ENCODE results near the gene CD163L1.
"Not testable (repeated sequence)": the region's sequence is repeated elsewhere in the genome, so short reads cannot be mapped to it uniquely, and the experiment has no call there.

CD163L1 gene

GRCh38 chr12:7444076-7444475 lies at the start of gene CD163L1:
Gene CD163L1 (minus strand): TSS chr12:7444153. CDS start chr12:7444127, 26 bp downstream.
- no peak for DNase-seq

GRCh38 chr12:7493006-7493405 lies 49.1 kb upstream of the CD163L1 start:
- no peak for DNase-seq

GRCh38 chr12:7486512-7486911 lies 42.6 kb upstream of the CD163L1 start:
- DNase-seq = no peak

GRCh38 chr12:7485095-7485494 lies 41.1 kb upstream of the CD163L1 start:
- no peak for DNase-seq

GRCh38 chr12:7483343-7483742 lies 39.4 kb upstream of the CD163L1 start:
- DNase-seq = no peak

GRCh38 chr12:7479771-7480170 lies 35.8 kb upstream of the CD163L1 start:
- no peak for DNase-seq

- DNase-seq = no peak
These were observed 28.1 kb upstream of the CD163L1 start for GRCh38 chr12:7472060-7472459.

GRCh38 chr12:7460375-7461259 lies 16.7 kb upstream of the CD163L1 start:
- DNase-seq = peak; percentile 15

GRCh38 chr12:7459973-7460372 lies 16.0 kb upstream of the CD163L1 start:
- no peak for DNase-seq

- no peak for DNase-seq
These were observed 7.8 kb upstream of the CD163L1 start for GRCh38 chr12:7451756-7452155.

GRCh38 chr12:7450667-7451066 lies 6.7 kb upstream of the CD163L1 start:
- DNase-seq = no peak

- DNase-seq = no peak
These were observed 4.1 kb upstream of the CD163L1 start for GRCh38 chr12:7448099-7448498.

GRCh38 chr12:7444537-7444936 lies 584 bp upstream of the CD163L1 start:
- no peak for DNase-seq

- DNase-seq = no peak
These were observed 2.7 kb downstream of the CD163L1 start for GRCh38 chr12:7441216-7441615.

GRCh38 chr12:7439579-7440505 lies 4.1 kb downstream of the CD163L1 start:
- peak; percentile 23 for DNase-seq

GRCh38 chr12:7438291-7438995 lies 5.5 kb downstream of the CD163L1 start:
- not testable (repeated sequence) for DNase-seq

- not testable (repeated sequence) for DNase-seq
These were observed 6.5 kb downstream of the CD163L1 start for GRCh38 chr12:7437494-7437893.

- DNase-seq = no peak
These were observed 9.3 kb downstream of the CD163L1 start for GRCh38 chr12:7434670-7435069.

- no peak for DNase-seq
These were observed 10.6 kb downstream of the CD163L1 start for GRCh38 chr12:7433276-7433822.

GRCh38 chr12:7431993-7432685 lies 11.8 kb downstream of the CD163L1 start:
- DNase-seq = no peak

GRCh38 chr12:7411343-7411742 lies 32.6 kb downstream of the CD163L1 start:
- no peak for DNase-seq

GRCh38 chr12:7404275-7404674 lies 39.7 kb downstream of the CD163L1 start:
- no peak for DNase-seq

Measured in NCI-H2227 treated with DMSO at 0.1 percent for 48 hours (cell line).